Heart left ventricle (tissue), 16 donors: ENCODE measurements around the gene FLNB. TPM values are rescaled to one million over a fixed set of nuclear protein-coding genes. Genes with fewer than 3 reads are reported as not detected.

Experiments
- ATAC-seq, 4 donors: fragments of 200-7000 bp; cut with Tn5 transposase; one replicate each; pipeline ENCODE4 v1.9.1; 2020 to 2022; ENCODE audit warnings: moderate library complexity in 4 of 4, mild to moderate bottlenecking in 3 of 4, moderate number of reproducible peaks in 1 of 4
- DNase-seq, 5 donors: peaks; one replicate each; pipeline ENCODE4 v3.0.0-alpha.2; 2020
- H3K27ac ChIP-seq, 12 donors: fragments of 200-600 bp; sonication (generic) in 4 of 12; one replicate each; pipeline versions ENCODE4 v1.5.0 to v1.8.0; 2016 to 2022; ENCODE audit warnings: mild to moderate bottlenecking in 2 of 12
- H3K27me3 ChIP-seq, 9 donors: fragments of 200-600 bp; sonication (generic) in 2 of 9; one replicate each; pipeline versions ENCODE4 v1.5.1 to v1.8.0; 2016 to 2022; ENCODE audit warnings: mild to moderate bottlenecking in 3 of 9
- H3K36me3 ChIP-seq, 9 donors: fragments of 200-600 bp; sonication (generic) in 2 of 9; one replicate each; pipeline versions ENCODE4 v1.5.0 to v1.8.0; 2018 to 2022; ENCODE audit warnings: mild to moderate bottlenecking in 2 of 9
- H3K4me1 ChIP-seq, 12 donors: fragments of 200-600 bp; sonication (generic) in 4 of 12; one replicate each; pipeline versions ENCODE4 v1.5.0 to v1.8.0; 2016 to 2022; ENCODE audit warnings: mild to moderate bottlenecking in 3 of 12
- H3K4me3 ChIP-seq, 12 donors: fragments of 200-600 bp; sonication (generic) in 4 of 12; one replicate each; pipeline versions ENCODE4 v1.5.0 to v1.8.0; 2017 to 2022; ENCODE audit warnings: mild to moderate bottlenecking in 9 of 12, moderate library complexity in 4 of 12
- H3K9me3 ChIP-seq, 12 donors: fragments of 200-600 bp; sonication (generic) in 4 of 12; one replicate each; pipeline versions ENCODE4 v1.5.0 to v1.8.0; 2016 to 2022; ENCODE audit warnings: mild to moderate bottlenecking in 1 of 12
- CTCF ChIP-seq, 12 donors: fragments of 200-600 bp; sonication (generic) in 4 of 12; IDR thresholded peaks; one replicate each; pipeline versions ENCODE4 v1.5.0 to v1.8.0; 2018 to 2022; ENCODE audit warnings: antibody characterized with exemption in 12 of 12, mild to moderate bottlenecking in 5 of 12
- POLR2A ChIP-seq, 2 donors: fragments of 450-650 bp; IDR thresholded peaks; one replicate each; pipeline ENCODE4 v1.6.1; 2017; ENCODE audit warnings: antibody characterized with exemption in 2 of 2, mild to moderate bottlenecking in 2 of 2, moderate library complexity in 2 of 2
- WGBS, 4 donors: extraction: QIAGEN DNeasy Blood & Tissue Kit in 2 of 4; methylation state at CpG; one replicate each; pipeline versions ENCODE4 v1.1.5 to v1.1.7; 2013 to 2018; 5-methylcytosine and 5-hydroxymethylcytosine counted together
- intact Hi-C, 10 donors: fragments of 100-400 bp; cut with DNase I; formaldehyde crosslinking; loops; one replicate each; pipeline versions ENCODE4 v1.11.1 to v1.14.2; 2022
- polyA plus RNA-seq, 2 donors: library from polyadenylated mRNA; stranded (reverse); fragments of 200-250 nt; gene quantifications; one replicate each; pipeline ENCODE4 v1.2.3, GENCODE V29; 2013
- total RNA-seq, 9 donors: library from RNA; depleted of rRNA in 2 of 9; stranded (reverse); fragments of >200 nt in 2 of 9; fragmentation: NEBNext Ultra II Directional in 3 of 9; extraction: Animal tissue kit (Norgen Biotek cat#: 25700) in 3 of 9; gene quantifications; one replicate each; pipeline versions ENCODE4 v1.1.0 to v1.2.4, GENCODE V29; 2016 to 2023
- donor health status: ischemic (EF 13 %, LVEDD 7.1; RV severe dilation, severe dysfunction).
- donor health status: healthy with polysubstance abuse.
- donor health status: DM: no; HTN: yes; CAD: no.
- donor health status: DM: no; HTN: no; CAD: no.
- donor health status: ischemic (EF 25% LVEDD 6.9; RV normal size, moderate dysfunction).
- donor health status: ischemic (EF 25% LVEDD 5.7; RV mildly dilated, moderate dysfunction).
- donor health status: healthy.
- donor health status: DM: yes; HTN: yes; CAD: no.
- donor health status: ischemic (EF 35%, LVEDD 5.7; RV mildly dilated, moderate dysfunction).
- donor health status: nonischemic (EF 11% LVEDD 7.7; RV severe dilation, severe dysfunction).
- donor health status: DM: yes; HTN: yes; CAD: no.
- donor health status: PGD.
- donor health status: ischemic (EF 29% LVEDD 5.4; RV normal size, mild dysfunction).
- donor health status: nonischemic (EF 23%, LVEDD 6.1; RV moderate dilation, normal function).

The FLNB gene
- total and polyA plus RNA-seq, 11 donors = 30.5 to 75.6 (median 40.6) TPM

- 49 to 65% (median 54%) methylated on average over 7 of the region's 7 CpGs for WGBS, 4 donors
- TF ChIP-seq CTCF (IDR thresholded peaks at IDR 0.05) (no peak), POLR2A (IDR thresholded peaks at IDR 0.05) (no peak)
- Histone ChIP-seq H3K4me3 (no peak overlapping the region), H3K27me3 (no peaks in the 10 kb centered on the region), H3K36me3 (no peaks in the 10 kb centered on the region), H3K27ac (peak overlapping the region in 11 of 12 donors; percentile 18 to 87 (median 66)), H3K9me3 (no peaks in the 10 kb centered on the region), H3K4me1 (peaks cover 0 to 76% (median 28%) of the 10 kb centered on the region in 12 donors)
- no peak for DNase-seq
- intact Hi-C loops = no loop called here
- ATAC-seq = peak; percentile 5 to 42 (median 22)
Measured at GRCh38 chr3:58020783-58021071, 12.5 kb downstream of the FLNB start.

- 74 to 89% (median 78%) methylated on average over 7 to 8 of the region's 8 CpGs for WGBS, 4 donors
- no peaks in the 10 kb centered on the region for H3K36me3 ChIP-seq
- peaks cover 0 to 76% (median 31%) of the 10 kb centered on the region in 12 donors for H3K4me1 ChIP-seq
- ATAC-seq (peak; percentile 29 to 35 (median 34)), DNase-seq (peak in 1 of 5 donors; percentile 39)
- peak overlapping the region; percentile 7 to 87 (median 60) for H3K27ac ChIP-seq
- TF ChIP-seq POLR2A (IDR thresholded peaks at IDR 0.05) = no peak
- TF ChIP-seq CTCF (IDR thresholded peaks at IDR 0.05) = no peak
- H3K27me3 ChIP-seq = no peaks in the 10 kb centered on the region
- intact Hi-C loops = no loop called here
- H3K9me3 ChIP-seq = no peaks in the 10 kb centered on the region
- H3K4me3 ChIP-seq = no peak overlapping the region
Measured at GRCh38 chr3:58021072-58021959, 13.1 kb downstream of the FLNB start.

GRCh38 chr3:58021962-58022361 lies 13.7 kb downstream of the FLNB start:
- WGBS, 4 donors = 88 to 93% (median 92%) methylated on average over 5 of the region's 5 CpGs
- Histone ChIP-seq H3K4me1 (peaks cover 0 to 78% (median 30%) of the 10 kb centered on the region in 12 donors), H3K27me3 (no peaks in the 10 kb centered on the region), H3K4me3 (no peak overlapping the region), H3K36me3 (no peaks in the 10 kb centered on the region), H3K9me3 (no peaks in the 10 kb centered on the region), H3K27ac (peak overlapping the region in 1 of 12 donors; percentile 87)
- no peak for TF ChIP-seq CTCF (IDR thresholded peaks at IDR 0.05)
- no peak for TF ChIP-seq POLR2A (IDR thresholded peaks at IDR 0.05)
- no peak for ATAC-seq
- intact Hi-C loops = no loop called here
- no peak for DNase-seq

- peaks cover 0 to 78% (median 29%) of the 10 kb centered on the region in 12 donors for H3K4me1 ChIP-seq
- DNase-seq = no peak
- TF ChIP-seq CTCF (IDR thresholded peaks at IDR 0.05) (no peak), POLR2A (IDR thresholded peaks at IDR 0.05) (no peak)
Measured at GRCh38 chr3:58022490-58022889, 14.3 kb downstream of the FLNB start.

More at GRCh38 chr3:58022490-58022889, 14.3 kb downstream of the FLNB start:
- H3K27ac ChIP-seq = peak overlapping the region in 1 of 12 donors; percentile 87
- intact Hi-C loops = no loop called here
- H3K27me3 ChIP-seq = no peaks in the 10 kb centered on the region
- H3K9me3 ChIP-seq = no peaks in the 10 kb centered on the region
- 94 to 97% (median 95%) methylated on average over 3 of the region's 3 CpGs for WGBS, 4 donors
- H3K36me3 ChIP-seq = no peaks in the 10 kb centered on the region
- ATAC-seq = no peak
- no peak overlapping the region for H3K4me3 ChIP-seq
